Stimulated activated CD8-positive, alpha-beta memory T cell treated with anti-CD3 and anti-CD28 coated beads, Interleukin-15, amount 100 ng/mL, for 4 hours (primary cell): ENCODE data around the gene VGLL4.

Source experiments
- DNase-seq, 2 donors: peaks; one replicate each; pipeline ENCODE4 v3.0.0-alpha.2; 2020; ENCODE audit warnings: low read depth in 2 of 2

VGLL4 gene

DNA sequence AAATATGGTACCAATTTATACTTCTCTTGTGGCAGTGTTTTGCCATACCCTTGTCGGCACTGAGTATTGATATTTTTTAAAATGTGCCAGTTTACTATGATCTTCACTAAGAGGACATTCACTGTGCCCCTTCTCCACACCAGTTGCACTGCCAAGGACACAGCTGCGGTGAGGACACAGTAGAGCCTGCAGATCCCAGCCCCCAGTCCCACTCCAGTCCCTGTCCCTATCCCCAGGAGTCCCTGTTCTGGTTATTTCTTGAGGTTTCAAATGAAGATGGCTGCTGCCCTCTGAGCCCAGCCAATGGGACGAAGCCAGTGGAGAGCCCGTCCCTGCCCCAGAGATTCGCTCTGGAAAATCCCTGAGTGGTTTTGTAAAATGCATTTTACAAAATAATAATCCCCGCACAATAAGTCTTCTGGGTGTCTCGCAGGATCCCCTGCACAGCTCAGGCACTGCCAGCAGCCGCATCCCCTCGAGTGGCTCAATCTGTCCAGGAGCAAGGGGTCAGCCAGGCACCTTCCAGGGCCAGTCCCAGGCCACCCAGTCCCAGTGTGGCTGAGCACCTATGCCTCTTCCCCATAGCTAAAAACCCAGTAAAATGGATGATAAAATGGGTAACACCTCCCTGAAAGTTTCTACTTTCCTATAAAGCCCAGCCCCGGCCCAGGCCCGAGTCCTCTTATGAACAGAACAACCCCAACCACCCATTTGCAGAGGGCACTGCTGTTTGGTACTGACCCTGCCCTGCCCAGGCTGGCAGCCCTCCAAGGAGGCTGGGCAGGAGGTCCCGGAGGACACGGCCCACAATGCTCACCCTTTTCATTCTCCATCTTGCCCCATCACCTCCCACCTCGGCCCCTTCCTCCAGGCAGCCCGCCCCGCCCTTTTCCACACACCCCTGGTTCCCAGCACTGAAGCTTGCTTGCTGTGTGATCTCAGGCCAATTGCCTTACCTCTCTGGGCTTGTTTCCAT, 91.1 kb downstream of the VGLL4 start:
- no peak for DNase-seq

DNA sequence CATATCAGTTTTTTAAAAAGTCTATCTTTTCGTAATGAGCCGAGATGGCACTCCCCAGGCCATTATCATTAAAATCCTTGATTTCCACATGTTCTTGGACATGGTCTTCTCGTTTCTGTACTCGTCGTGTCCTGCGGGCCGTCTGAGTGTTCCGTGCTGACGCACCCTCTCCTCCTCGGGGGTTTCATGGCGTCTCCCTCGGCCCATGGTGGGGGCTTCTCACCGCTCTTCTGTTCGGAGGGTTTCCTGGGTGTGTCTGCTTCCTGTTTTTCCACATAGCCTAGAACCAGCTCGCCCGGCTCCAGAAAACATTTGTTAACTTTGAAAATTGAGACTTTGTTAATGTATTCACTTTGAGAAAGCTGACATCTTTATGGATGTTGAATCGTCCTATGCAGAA, 92.7 kb downstream of the VGLL4 start:
- DNase-seq, result no peak

- no peak for DNase-seq
These were observed 94.1 kb downstream of the VGLL4 start for GRCh38 chr3:11549580-11550140.

- DNase-seq, result no peak
These were observed 95.0 kb downstream of the VGLL4 start for GRCh38 chr3:11548721-11549131.

- no peak for DNase-seq
These were observed 96.2 kb downstream of the VGLL4 start for GRCh38 chr3:11547498-11547897.

GRCh38 chr3:11546657-11547302, 96.9 kb downstream of the VGLL4 start:
- no peak for DNase-seq

DNA sequence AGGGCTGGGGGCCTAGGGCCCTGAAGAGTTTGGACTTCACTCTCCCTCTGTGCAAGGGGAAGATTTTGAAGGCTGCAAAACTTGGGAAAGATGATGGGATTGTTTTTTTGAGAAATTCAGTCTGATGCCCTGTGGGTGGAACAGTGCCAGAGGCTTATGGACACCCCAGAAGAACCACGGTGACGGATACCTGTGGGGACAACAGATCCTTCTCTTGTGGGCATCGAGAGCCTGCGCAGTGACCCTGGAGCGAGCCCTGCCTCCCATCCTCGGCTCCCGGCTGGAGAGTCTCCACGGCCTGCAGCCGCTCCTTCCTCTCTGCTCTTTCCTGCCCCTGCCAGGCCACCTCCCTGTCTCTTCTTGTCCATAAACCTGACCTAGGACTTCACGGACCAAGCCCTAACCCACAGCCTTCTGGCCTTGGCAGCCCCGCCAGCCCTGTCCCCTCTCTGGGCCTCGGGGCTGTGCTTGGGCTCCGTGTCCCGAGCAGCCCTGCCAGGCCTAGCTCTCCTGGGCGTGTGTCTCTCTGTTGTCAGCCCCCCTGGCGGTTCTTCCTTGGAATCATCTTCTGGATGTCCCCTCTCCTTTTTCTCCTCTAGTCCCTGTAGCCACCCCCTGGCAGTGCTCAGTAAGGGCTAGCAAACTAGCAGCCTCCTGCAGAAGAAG, 98.4 kb downstream of the VGLL4 start:
- DNase-seq, result no peak

DNA sequence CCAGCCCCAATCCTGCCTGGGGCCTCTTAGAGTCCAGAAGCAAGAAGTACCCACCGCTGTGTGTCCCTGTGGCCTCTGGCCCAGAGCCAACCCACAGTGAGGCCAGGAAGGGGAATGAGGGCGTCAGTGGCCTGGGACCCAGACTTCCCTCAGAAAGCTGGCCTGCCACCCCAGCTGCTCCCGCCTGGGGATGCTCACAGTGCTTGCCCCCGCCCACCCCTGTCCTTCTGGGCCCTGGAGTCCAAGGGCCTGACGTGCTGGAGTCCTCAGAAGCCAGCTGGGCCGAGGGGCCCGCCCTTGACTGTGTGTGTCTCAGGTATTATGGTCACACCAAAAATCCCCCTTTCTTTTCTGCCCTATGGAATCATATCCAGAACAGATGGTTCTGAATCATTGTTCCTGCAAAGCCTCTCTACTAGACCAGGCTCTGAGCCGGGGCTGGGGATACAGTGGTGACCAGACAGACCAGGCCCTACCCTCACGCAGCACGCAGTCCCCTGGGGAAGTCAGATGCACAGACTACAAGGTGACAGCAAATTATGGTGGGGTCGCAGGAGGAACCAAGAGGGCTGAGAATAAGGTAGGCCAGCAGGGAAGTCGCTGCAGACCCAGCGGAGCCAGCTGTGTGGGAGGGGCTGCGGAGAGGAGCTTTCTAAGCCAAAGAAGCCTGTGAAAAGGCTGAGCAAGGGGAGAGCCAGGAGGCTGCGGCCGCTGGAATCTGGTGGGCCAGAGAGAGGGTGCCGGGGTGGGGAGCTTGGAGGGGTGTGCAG, 99.1 kb downstream of the VGLL4 start:
- no peak for DNase-seq

DNA sequence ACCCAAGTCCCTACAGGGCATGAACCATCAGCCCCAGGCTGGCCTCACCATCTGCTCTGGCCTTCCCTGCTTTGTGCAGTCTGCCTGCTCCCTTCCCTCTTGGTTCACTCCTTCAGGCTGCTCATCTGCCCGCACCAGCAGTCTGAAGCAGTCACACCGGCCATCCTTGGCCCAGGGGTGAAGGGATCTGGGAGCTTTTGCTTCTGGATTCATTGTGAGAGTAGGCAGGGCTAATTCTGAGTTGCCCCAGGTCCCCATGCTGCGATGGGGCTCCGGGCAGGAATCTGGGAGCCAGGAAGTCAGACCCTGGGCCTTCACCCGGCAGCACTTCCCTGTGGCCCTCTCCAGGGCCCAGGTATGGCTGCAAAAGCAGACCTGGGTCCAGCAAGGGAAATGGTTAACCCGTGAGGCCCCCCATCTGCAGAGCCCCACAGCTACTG, 99.7 kb downstream of the VGLL4 start:
- no peak for DNase-seq

DNA sequence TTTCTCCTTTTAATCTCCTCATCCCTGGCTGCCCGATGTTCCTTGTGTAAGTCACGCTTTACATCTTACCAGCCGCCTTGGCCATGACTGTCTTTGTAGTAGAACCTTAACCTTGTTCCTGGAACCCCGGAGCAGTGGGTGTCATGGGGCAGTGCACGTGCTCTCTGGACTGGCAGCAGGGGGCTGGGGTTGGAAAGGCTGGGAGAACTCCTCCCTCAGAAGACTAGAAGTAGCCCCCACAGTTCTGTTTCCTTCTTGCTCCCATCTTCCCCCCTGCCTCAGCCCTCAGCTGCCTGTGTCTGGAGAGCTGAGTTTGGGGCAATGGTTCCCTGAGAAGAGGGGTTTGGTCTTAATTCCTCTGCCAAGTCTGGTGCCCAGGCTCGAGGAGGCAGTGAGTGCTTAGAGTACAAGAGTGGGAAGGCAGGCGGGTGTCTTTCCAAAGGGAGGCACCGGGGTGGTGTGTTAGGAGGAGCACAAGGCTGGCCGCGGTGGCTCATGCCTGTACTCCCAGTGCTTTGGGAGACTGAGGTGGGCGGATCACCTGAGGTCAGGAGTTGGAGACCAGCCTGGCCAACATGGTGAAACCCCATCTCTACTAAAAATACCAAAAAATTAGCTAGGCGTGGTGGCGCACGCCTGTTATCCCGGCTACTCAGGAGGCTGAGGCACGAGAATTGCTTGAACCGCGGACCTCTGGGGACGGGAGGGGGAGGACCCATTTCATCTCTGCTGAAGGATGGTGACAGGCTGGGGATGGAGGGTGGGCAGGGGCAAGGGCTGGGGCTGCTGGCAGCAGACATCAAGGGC, 100.4 kb downstream of the VGLL4 start:
- no peak for DNase-seq

DNA sequence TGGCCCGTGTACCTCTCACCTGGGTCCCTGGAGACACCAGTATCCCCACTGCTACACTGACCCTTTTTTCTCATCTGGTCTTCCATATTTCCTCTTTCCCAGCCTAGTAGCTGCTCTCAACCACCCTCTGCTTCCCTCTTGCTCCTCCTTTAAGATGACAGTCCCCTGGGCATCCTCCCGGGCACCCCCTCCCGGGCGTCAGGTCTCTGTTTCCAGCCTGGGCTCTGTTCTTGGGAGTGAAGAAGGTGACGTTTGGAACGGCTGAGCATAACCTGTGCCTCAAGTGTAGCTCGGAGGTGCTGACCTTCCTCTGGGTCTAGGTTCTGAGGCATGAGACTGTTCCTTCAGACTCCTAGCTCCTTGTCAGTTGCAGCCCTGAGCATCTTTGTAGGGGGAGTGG, 101.2 kb downstream of the VGLL4 start:
- DNase-seq, result no peak

DNA sequence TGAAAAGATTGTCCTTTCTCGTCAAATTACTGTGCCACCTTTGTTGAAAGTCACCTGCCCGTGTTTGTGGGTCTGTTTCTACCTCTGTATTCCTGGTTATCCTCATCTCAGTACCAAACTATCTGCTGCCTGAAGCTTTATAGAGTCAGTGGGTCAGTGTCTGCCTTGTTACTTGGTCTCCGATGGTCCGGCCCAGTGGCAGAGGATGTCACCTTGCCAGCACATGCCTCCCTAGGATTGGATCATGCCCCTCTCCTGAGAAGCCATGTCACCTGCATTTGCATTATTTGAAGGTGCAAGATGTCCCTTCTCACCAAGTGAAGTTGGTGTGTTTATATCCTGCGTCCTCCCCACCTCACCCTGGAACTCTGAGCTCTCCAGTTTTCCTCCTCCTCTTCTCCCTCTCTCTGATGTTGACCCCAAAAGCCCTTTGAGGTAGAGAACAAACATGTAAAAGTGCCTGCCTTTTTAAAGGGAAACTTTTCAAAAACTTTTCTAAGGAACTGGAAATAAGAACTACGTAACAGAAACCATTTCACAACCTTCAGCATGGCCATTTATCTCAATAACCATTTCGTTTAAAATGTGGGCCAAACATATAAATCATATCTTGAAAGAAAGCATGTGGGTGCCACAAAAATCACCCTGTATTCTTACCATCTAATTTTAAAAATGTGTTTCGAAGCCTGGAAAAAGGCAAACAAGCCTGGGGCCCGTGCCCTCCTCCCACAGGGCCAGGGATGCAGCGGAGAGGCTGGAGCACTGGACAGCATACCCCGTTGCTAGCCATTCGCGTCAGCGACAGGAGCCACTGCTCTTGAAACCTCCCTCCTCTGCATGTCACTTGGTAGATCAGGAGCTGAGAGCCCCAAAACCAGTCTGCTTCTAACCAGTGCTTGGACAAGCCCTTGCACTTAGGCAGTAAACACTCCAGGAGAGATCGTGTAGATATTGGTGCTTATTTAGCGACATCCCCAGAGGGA, 102.1 kb downstream of the VGLL4 start:
- no peak for DNase-seq

DNA sequence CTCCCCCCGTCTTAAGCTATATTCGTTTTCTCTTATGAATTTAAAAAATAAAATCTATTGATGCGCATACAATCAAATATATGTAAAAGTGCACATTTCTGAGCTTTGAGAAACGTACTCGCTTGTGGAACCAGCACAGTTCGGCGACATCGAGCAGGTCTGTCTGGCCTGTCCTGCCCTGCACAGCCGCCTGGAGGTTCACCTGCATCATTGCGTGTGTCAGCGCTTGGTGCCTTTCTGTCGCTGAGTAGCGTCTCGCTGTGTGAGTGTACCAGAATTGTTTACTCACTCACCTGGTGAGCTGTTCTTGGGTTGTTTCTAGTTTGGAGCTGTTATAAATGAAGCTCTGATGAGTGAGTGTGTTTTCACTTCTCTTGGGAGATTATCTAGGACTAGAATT, 104.0 kb downstream of the VGLL4 start:
- DNase-seq, result no peak

DNA sequence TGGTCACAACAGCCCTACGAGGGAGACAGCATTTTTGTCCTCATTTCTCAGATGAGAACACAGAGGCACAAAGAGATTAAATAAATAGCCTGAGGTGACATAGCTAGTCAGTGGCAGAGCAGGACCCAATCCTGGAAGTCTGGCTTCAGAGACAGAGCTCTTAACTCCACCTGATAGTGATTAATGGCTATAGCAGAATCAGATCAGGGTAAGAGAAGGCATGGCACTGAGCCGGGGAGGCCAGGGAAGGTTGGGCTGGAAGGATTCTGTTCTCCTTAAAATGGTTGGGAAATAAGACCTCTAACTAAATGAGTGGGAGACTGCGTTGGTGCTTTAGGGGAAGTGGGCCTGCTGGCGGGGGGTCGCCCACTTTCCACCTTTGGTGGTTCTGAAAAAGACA, 104.5 kb downstream of the VGLL4 start:
- no peak for DNase-seq

DNA sequence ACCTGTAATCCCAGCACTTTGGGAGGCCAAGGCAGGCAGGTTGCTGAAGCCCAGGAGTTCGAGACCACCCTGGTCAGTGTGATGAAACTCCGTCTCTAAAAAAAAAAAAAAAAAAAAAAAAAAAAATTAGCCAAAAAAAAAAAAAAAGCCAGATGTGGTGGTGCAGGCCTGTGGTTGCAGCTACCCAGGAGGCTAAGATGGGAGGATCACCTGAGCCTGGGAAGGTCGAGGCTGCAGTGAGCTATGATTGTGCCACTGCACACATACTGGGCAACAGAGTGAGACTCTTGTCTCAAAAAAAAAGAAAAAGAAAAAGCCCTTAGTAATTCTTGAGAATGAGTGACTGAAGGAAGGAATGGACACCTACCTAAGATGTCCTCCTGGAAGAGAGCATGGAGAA, 105.1 kb downstream of the VGLL4 start:
- DNase-seq, result no peak

GRCh38 chr3:11536936-11537612, 106.6 kb downstream of the VGLL4 start:
- no peak for DNase-seq

DNA sequence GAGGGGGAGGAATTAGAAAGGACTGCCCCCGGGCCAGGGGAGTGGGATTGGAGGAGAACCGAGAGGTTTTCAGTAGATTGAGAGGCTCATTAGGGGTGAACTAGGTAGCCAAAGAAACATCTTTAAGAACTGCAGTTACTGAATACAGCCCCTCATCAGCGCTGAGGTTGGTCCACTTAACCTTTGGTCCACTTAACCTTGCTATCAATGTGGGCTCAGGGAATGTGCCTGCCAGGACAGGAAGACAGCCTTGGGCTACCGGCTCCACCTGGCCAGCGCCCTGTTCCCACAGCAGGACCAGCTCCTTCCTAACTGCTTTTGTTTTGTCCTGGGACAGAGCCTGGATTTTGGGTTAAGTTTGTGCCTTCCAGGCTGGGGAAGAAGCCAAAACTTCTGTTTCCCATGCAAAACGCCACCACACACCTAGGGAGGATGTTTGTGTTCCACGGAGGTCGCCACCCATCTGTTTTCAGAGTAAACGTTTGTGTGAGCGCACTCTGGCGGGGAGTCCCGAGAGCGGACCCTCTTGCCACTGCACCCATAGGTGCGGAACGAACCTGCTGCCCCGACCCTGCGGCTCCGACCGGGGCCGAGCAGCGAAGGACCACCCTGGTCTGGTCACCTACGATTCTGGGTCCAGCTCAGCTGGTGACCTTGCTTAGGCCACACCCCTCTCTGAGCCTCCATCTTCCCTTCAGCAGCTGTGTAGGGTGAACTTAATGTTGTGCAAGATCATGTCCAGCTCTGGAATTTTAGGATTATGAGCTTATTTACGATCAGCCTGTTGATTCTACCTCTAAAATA, 107.4 kb downstream of the VGLL4 start:
- DNase-seq, result no peak
